Superior temporal gyrus (tissue), 1 donor: ENCODE measurements around the gene CENPO.
"Not testable (repeated sequence)": the region's sequence is repeated elsewhere in the genome, so short reads cannot be mapped to it uniquely, and the experiment has no call there.

Experiments
- DNase-seq: peaks from one replicate; pipeline ENCODE4 v3.0.0-alpha.2; 2016; ENCODE audit errors: extremely low spot score

Gene CENPO

GRCh38 chr2:24788816-24789215 is 4.4 kb upstream of the CENPO start:
- no peak for DNase-seq

- DNase-seq = no peak
These were observed 1.8 kb upstream of the CENPO start for GRCh38 chr2:24791452-24791851.

GRCh38 chr2:24792542-24792873 is 717 bp upstream of the CENPO start:
- DNase-seq = no peak

- no peak for DNase-seq
These were observed 673 bp downstream of the CENPO start for GRCh38 chr2:24793761-24794435.

GRCh38 chr2:24797644-24798043 is 4.4 kb downstream of the CENPO start:
- DNase-seq = no peak

- not testable (repeated sequence) for DNase-seq
These were observed 7.3 kb downstream of the CENPO start for GRCh38 chr2:24800487-24800886.

GRCh38 chr2:24805811-24806660 is 12.8 kb downstream of the CENPO start:
- not testable (repeated sequence) for DNase-seq

GRCh38 chr2:24806661-24807036 is 13.4 kb downstream of the CENPO start:
- DNase-seq = no peak

- no peak for DNase-seq
These were observed 16.2 kb downstream of the CENPO start for GRCh38 chr2:24809316-24810007.

- DNase-seq = no peak
These were observed 20.5 kb downstream of the CENPO start for GRCh38 chr2:24813691-24814137.

GRCh38 chr2:24814516-24814915 is 21.3 kb downstream of the CENPO start:
- DNase-seq = no peak

GRCh38 chr2:24815171-24815570 is 21.9 kb downstream of the CENPO start:
- no peak for DNase-seq

GRCh38 chr2:24816404-24816803 is 23.2 kb downstream of the CENPO start:
- DNase-seq = no peak

GRCh38 chr2:24816884-24817283 is 23.7 kb downstream of the CENPO start:
- no peak for DNase-seq

GRCh38 chr2:24818721-24819167 is 25.5 kb downstream of the CENPO start:
- no peak for DNase-seq

- DNase-seq = no peak
These were observed 26.4 kb downstream of the CENPO start for GRCh38 chr2:24819442-24820174.

GRCh38 chr2:24820175-24820513 is 26.9 kb downstream of the CENPO start:
- no peak for DNase-seq

GRCh38 chr2:24820598-24821432 is 27.6 kb downstream of the CENPO start:
- no peak for DNase-seq

- DNase-seq = no peak
These were observed 28.2 kb downstream of the CENPO start for GRCh38 chr2:24821433-24821891.

GRCh38 chr2:24822049-24822706 is 29.0 kb downstream of the CENPO start:
- no peak for DNase-seq
